Neutrophil (primary cell): ENCODE measurements around the gene SLC45A1.

Experiments used
- H3K27ac ChIP-seq: fragments of 200-600 bp; sonication (generic); 2 replicates; pipeline ENCODE4 v1.5.1; 2016; ENCODE audit warnings: mild to moderate bottlenecking, moderate library complexity
- H3K27me3 ChIP-seq: fragments of 200-600 bp; sonication (generic); 2 replicates; pipeline ENCODE4 v1.6.0; 2016; ENCODE audit warnings: mild to moderate bottlenecking
- H3K36me3 ChIP-seq: fragments of 200-600 bp; sonication (generic); 2 replicates; pipeline ENCODE4 v1.5.1; 2017
- H3K4me1 ChIP-seq, 2 experiments: fragments of 200-600 bp in 1 of 2; sonication (generic) in 1 of 2; 1 replicate in 1 of 2; 2 replicates in 1 of 2; pipeline versions ENCODE4 v1.5.1 to v1.6.1; 2013 to 2016; ENCODE audit warnings: low read depth in 1 of 2, low read length in 1 of 2, mild to moderate bottlenecking in 1 of 2, moderate library complexity in 1 of 2; ENCODE audit not compliant: control insufficient read depth in 1 of 2, insufficient read depth in 1 of 2
- H3K4me3 ChIP-seq, 2 experiments: fragments of 200-600 bp in 1 of 2; sonication (generic) in 1 of 2; 1 replicate in 1 of 2; 2 replicates in 1 of 2; pipeline ENCODE4 v1.5.1; 2013 to 2016; ENCODE audit warnings: low read depth in 1 of 2, low read length in 1 of 2, mild to moderate bottlenecking in 1 of 2, moderate library complexity in 1 of 2
- H3K9me3 ChIP-seq: fragments of 200-600 bp; sonication (generic); 2 replicates; pipeline ENCODE4 v1.5.1; 2016
- TF ChIP-seq, protein P1 (sequence below): fragments of 200-600 bp; sonication (generic); IDR thresholded peaks from 2 replicates; pipeline ENCODE4 v1.5.1; 2016; ENCODE audit warnings: antibody characterized with exemption

SLC45A1 gene

GRCh38 chr1:8352471-8352845 is 34.5 kb downstream of the SLC45A1 start:
- no peak overlapping the region for H3K4me3 ChIP-seq
- peaks cover 4% of the 10 kb centered on the region for H3K27me3 ChIP-seq
- H3K4me1 ChIP-seq = no peaks in the 10 kb centered on the region
- TF ChIP-seq, protein P1, sequence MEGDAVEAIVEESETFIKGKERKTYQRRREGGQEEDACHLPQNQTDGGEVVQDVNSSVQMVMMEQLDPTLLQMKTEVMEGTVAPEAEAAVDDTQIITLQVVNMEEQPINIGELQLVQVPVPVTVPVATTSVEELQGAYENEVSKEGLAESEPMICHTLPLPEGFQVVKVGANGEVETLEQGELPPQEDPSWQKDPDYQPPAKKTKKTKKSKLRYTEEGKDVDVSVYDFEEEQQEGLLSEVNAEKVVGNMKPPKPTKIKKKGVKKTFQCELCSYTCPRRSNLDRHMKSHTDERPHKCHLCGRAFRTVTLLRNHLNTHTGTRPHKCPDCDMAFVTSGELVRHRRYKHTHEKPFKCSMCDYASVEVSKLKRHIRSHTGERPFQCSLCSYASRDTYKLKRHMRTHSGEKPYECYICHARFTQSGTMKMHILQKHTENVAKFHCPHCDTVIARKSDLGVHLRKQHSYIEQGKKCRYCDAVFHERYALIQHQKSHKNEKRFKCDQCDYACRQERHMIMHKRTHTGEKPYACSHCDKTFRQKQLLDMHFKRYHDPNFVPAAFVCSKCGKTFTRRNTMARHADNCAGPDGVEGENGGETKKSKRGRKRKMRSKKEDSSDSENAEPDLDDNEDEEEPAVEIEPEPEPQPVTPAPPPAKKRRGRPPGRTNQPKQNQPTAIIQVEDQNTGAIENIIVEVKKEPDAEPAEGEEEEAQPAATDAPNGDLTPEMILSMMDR = no peak
- no peaks in the 10 kb centered on the region for H3K9me3 ChIP-seq
- no peak overlapping the region for H3K27ac ChIP-seq
- H3K36me3 ChIP-seq = peaks cover 59% of the 10 kb centered on the region

GRCh38 chr1:8352886-8353785 is 35.2 kb downstream of the SLC45A1 start:
- H3K36me3 ChIP-seq = peaks cover 66% of the 10 kb centered on the region

GRCh38 chr1:8354038-8354437 is 36.1 kb downstream of the SLC45A1 start:
- no peaks in the 10 kb centered on the region for H3K4me1 ChIP-seq
- H3K9me3 ChIP-seq = no peaks in the 10 kb centered on the region
- H3K4me3 ChIP-seq = no peak overlapping the region
- H3K27me3 ChIP-seq = no peaks in the 10 kb centered on the region
- peaks cover 75% of the 10 kb centered on the region for H3K36me3 ChIP-seq
- TF ChIP-seq, protein P1 = no peak
- no peak overlapping the region for H3K27ac ChIP-seq

More at GRCh38 chr1:8352886-8353785, 35.2 kb downstream of the SLC45A1 start:
- H3K9me3 ChIP-seq = no peaks in the 10 kb centered on the region
- peak overlapping the region; percentile 18 for H3K27ac ChIP-seq
- peaks cover 4% of the 10 kb centered on the region for H3K27me3 ChIP-seq
- no peak overlapping the region for H3K4me3 ChIP-seq
- TF ChIP-seq, protein P1 = no peak
- H3K4me1 ChIP-seq = no peaks in the 10 kb centered on the region

DNA sequence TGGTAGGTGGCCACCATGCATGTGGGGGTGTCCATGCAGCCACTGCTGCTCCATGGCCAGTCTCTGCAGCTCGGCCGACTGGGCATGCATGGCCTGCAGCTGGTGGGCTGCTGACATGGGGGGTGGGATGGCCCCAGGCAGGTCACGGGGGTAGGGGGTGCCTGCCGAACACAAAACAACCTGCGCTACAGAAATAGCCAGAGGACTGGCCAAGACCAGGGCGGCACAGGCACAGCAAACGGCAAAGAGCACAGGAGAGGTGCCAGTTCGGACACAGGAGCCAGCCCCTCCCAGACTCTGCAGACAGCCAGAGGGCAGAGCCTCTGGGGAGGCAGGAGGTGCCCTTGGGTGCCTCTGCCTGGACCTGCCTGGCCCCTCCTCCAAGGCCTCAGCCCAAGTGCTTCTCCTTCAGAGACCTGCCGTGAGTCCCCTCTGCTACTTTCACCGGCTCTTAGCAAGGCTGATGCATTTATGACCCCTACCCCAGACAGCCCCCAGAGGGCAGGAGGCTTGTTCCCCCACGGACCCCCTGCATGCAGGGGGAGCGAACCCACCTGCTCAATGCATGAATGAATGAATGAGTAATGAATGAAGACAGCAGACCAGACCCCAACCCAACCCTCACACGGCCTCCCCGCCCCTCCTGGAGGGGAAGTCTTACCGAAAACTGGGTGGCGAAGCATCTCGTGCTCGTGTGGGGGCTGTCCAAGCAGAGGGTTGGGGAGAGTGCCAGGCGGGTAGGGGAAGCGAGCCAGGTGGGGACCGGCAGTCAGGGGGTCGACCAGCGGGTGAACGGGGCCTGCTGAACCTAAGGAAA is 37.7 kb downstream of the SLC45A1 start:
- Histone ChIP-seq H3K4me3 (no peak overlapping the region), H3K9me3 (no peaks in the 10 kb centered on the region), H3K27me3 (no peaks in the 10 kb centered on the region), H3K27ac (no peak overlapping the region), H3K4me1 (no peaks in the 10 kb centered on the region), H3K36me3 (peaks cover 91% of the 10 kb centered on the region)
- TF ChIP-seq, protein P1 = no peak

DNA sequence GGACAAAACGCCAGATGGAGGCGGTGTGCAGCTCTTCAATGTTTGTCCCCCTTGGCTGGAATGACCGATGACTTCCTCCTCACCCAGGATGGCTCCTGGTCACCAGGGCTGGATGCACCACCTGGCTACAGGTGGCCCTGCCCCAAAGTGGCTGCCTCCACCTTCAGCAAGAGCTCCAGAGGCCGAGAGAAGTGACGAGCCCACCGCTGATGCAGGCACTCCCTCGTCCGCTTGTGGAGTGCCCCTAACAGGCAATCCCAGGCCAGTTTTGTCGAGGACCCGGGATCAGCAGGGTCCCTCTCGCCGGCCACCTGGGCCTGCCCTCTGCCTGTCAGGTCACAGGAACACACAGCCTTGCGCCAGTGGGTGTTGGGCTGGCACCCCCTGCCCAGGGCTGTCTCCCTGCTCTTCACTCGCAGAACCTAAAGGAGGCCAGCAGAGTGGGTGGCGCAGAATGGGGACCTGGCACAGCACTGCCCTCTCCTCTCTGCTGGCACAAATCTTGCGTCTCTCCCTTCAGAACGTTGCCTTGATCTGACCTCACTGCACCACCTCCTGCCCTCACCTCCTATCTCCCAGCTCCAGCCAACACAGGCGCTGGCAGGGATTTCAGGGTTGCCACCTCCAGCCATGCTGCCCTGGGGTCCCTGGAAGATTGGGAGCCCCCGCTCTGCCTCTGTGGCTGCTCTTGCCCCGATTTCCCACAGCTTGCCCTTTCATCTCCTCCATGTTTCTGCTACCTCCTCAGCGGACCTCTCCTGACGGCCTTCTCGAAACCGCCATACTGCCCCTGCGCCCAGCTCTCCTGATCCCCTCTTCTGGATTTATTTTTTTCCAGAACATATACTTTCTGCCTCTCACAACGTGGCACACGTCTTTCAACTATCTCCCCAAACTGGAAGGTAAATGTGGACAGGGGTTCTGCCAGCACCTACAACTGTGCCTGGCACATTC is 38.6 kb downstream of the SLC45A1 start:
- Histone ChIP-seq H3K36me3 (peaks cover 100% of the 10 kb centered on the region), H3K4me3 (no peak overlapping the region), H3K9me3 (no peaks in the 10 kb centered on the region), H3K4me1 (no peaks in the 10 kb centered on the region), H3K27me3 (no peaks in the 10 kb centered on the region), H3K27ac (no peak overlapping the region)
- TF ChIP-seq, protein P1 = no peak
